ENCODE results near the gene ASXL1.
A peak's percentile ranks its signal among the peaks of the same experiment; 100 is the strongest.

The ASXL1 gene

DNA sequence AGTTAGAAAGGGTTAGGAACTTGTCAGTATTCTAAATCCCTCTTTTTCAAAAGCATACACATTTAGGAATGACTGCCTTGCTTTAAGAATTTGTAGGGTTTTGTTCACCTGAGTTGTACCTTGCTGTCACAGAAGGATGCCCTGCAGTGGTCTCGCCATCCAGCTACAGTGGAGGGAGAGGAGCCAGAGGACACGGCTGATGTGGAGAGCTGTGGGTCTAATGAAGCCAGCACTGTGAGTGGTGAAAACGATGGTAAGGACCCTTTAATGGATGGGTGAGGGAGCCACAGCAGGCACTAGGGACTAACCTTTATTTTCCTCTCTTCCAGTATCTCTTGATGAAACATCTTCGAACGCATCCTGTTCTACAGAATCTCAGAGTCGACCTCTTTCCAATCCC, 69.9 kb downstream of the ASXL1 start:
- no peak overlapping the region for H3K27ac ChIP-seq
- TF ChIP-seq, protein P1, sequence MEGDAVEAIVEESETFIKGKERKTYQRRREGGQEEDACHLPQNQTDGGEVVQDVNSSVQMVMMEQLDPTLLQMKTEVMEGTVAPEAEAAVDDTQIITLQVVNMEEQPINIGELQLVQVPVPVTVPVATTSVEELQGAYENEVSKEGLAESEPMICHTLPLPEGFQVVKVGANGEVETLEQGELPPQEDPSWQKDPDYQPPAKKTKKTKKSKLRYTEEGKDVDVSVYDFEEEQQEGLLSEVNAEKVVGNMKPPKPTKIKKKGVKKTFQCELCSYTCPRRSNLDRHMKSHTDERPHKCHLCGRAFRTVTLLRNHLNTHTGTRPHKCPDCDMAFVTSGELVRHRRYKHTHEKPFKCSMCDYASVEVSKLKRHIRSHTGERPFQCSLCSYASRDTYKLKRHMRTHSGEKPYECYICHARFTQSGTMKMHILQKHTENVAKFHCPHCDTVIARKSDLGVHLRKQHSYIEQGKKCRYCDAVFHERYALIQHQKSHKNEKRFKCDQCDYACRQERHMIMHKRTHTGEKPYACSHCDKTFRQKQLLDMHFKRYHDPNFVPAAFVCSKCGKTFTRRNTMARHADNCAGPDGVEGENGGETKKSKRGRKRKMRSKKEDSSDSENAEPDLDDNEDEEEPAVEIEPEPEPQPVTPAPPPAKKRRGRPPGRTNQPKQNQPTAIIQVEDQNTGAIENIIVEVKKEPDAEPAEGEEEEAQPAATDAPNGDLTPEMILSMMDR (IDR thresholded peaks at IDR 0.05): no peak
- no peak overlapping the region for H3K4me3 ChIP-seq
- no peak for DNase-seq (ENCODE audit: low spot score)

DNA sequence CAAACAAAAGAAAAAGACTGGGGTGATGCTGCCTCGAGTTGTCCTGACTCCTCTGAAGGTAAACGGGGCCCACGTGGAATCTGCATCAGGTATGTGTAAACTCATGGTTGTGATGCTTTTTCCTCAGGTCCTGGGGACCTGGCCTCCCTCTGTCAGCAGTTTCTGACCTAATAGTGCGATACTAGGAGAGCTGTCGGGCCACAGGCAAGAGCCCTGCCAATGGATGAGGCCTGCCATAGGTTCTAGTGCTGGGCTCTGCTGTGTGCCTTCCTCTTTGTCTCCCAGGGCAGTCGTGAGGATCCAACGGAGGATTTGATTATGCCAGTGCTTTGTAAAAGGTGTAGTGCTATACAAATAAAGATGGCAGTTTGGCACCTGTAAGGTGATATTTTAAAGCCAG, 71.2 kb downstream of the ASXL1 start:
- TF ChIP-seq, protein P1 (IDR thresholded peaks at IDR 0.05): no peak
- DNase-seq (ENCODE audit: low spot score): no peak
- H3K27ac ChIP-seq: no peak overlapping the region
- no peak overlapping the region for H3K4me3 ChIP-seq

DNA sequence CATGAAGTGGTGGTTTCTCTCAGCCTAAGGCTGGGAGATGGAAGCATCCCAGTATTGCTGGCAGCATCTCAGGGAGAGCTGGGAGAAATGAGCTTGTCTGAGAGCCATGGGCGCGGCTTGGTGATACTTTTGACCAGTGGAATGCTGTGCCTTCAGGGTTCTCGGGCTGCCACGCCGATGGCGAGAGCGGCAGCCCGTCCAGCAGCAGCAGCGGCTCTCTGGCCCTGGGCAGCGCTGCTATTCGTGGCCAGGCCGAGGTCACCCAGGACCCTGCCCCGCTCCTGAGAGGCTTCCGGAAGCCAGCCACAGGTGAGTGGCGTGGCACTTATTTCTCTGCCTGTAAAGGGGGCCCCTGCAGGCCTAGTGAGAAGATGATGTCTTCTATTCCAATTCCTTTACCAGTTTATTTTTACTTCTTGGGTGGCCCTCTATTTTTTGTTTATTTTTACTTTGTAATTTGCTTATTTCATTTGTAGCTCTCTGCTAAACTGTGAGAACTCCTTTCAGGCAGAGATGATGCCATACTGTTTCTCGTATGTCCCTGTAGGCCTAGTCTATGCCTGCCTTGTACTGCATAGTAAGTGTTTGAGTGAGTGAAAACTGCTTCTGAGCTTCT, 71.7 kb downstream of the ASXL1 start:
- Histone ChIP-seq H3K4me3 (no peak overlapping the region), H3K27ac (no peak overlapping the region)
- DNase-seq (ENCODE audit: low spot score): no peak
- TF ChIP-seq, protein P1 (IDR thresholded peaks at IDR 0.05): no peak

DNA sequence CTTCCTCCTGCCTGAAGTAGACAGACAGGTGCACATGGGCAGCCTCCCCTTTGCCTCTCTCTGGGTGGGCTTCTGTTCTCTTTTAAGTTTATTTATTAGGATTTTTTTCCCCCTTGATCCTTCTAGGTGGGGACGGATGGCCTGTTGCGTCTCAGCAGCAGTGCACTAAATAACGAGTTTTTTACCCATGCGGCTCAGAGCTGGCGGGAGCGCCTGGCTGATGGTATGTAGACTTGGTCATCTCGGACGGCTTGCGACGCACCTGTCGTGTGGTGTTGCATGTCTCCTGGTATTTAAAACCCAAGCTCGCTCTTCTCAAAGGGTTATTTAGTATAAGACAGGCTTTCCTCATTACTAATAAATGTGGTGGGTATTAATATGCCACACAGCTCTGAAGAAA, 73.3 kb downstream of the ASXL1 start:
- DNase-seq (ENCODE audit: low spot score): no peak
- no peak overlapping the region for H3K4me3 ChIP-seq
- no peak overlapping the region for H3K27ac ChIP-seq
- TF ChIP-seq, protein P1 (IDR thresholded peaks at IDR 0.05): no peak

DNA sequence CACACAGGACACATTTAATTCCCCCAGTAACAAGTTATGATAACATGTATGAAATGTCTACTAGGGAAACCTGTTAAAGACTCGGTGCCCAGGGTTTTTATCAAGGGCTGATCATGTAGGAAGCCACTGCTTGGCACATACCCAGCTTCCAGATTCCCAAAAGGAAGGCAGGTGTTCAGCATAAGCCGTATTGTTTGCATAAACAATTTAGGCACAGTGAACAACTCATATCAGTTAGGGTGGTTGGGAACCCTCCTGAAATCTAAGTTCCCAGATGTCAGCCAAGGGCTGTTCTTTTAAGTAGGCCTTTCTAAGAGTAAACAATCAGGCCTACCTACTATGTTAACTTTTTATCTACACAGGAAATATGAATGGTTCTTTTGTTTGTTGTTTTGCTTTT, 74.1 kb downstream of the ASXL1 start:
- H3K4me3 ChIP-seq: no peak overlapping the region
- DNase-seq (ENCODE audit: low spot score): no peak
- no peak overlapping the region for H3K27ac ChIP-seq
- TF ChIP-seq, protein P1 (IDR thresholded peaks at IDR 0.05): no peak

DNA sequence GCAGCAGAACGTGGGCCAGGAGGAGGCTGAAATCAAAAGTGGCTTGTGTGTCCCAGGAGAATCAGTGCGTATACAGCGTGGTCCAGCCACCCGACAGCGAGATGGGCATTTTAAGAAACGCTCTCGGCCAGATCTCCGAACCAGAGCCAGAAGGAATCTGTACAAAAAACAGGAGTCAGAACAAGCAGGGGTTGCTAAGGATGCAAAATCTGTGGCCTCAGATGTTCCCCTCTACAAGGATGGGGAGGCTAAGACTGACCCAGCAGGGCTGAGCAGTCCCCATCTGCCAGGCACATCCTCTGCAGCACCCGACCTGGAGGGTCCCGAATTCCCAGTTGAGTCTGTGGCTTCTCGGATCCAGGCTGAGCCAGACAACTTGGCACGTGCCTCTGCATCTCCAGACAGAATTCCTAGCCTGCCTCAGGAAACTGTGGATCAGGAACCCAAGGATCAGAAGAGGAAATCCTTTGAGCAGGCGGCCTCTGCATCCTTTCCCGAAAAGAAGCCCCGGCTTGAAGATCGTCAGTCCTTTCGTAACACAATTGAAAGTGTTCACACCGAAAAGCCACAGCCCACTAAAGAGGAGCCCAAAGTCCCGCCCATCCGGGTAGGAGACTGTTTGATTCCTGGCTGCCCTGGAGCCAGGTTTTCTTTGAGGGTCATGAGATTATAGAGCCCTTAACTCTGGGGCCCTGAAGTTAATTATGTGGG, 75.3 kb downstream of the ASXL1 start:
- no peak for DNase-seq (ENCODE audit: low spot score)
- Histone ChIP-seq H3K27ac (peak overlapping the region in 1 of 2 donors; percentile 54), H3K4me3 (no peak overlapping the region)
- TF ChIP-seq, protein P1 (IDR thresholded peaks at IDR 0.05): no peak

DNA sequence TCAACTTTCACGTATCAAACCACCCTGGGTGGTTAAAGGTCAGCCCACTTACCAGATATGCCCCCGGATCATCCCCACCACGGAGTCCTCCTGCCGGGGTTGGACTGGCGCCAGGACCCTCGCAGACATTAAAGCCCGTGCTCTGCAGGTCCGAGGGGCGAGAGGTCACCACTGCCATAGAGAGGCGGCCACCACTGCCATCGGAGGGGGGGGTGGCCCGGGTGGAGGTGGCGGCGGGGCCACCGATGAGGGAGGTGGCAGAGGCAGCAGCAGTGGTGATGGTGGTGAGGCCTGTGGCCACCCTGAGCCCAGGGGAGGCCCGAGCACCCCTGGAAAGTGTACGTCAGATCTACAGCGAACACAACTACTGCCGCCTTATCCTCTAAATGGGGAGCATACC, 76.3 kb downstream of the ASXL1 start:
- no peak for DNase-seq (ENCODE audit: low spot score)
- H3K4me3 ChIP-seq: no peak overlapping the region
- TF ChIP-seq, protein P1 (IDR thresholded peaks at IDR 0.05): no peak
- H3K27ac ChIP-seq: no peak overlapping the region

Data from coronary artery (tissue), 2 donors.